GM12892 (cell line): ENCODE measurements around the gene MEGF11.
"Not testable (repeated sequence)": the region's sequence is repeated elsewhere in the genome, so short reads cannot be mapped to it uniquely, and the experiment has no call there.

ENCODE experiments used
- POLR2A ChIP-seq: IDR thresholded peaks from 2 replicates; pipeline ENCODE4 v1.6.1; 2011; ENCODE audit warnings: low read depth, low read length, control low read depth
- POLR2AphosphoS5 ChIP-seq: IDR thresholded peaks from 2 replicates; pipeline ENCODE4 v1.6.1; 2011; ENCODE audit warnings: low read depth, low read length, control low read depth
- TAF1 ChIP-seq: IDR thresholded peaks from 2 replicates; pipeline ENCODE4 v1.6.1; 2011; ENCODE audit warnings: low read depth, mild to moderate bottlenecking, control low read depth, low read length, borderline replicate concordance

DNA sequence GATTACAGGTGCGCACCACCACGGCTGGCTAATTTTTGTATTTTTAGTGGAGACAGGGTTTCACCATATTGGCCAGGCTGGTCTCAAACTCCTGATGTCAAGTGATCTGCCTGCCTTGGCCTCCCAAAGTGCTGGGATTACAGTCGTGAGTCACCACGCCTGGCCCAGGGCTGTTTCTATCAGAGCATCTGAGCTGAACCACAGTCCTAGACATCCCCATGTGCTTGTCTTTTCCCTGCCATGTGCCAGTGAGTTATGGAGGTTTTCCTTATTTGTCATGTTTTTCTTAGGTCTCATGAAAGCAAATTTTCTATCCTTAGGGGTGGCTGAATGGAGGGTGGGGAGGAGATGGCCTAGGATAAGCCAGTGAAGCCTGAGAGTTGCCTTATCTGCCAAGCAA is 250.4 kb downstream of the MEGF11 start:
- not testable (repeated sequence) for TF ChIP-seq POLR2A, POLR2AphosphoS5, TAF1
